OCI-LY3 (cell line): ENCODE data around the gene SNAPC5.

Experiments used
- H2AFZ ChIP-seq: fragments of 200-600, 300-600 bp; shearing (Covaris generic); 2 replicates; pipeline ENCODE4 v1.6.0; 2014; ENCODE audit warnings: antibody characterized with exemption, low read depth, low read length
- H3K27ac ChIP-seq: fragments of 200-600, 300-600 bp; sonication (generic); 2 replicates; pipeline ENCODE4 v1.5.1; 2014; ENCODE audit warnings: mild to moderate bottlenecking, low read length, moderate library complexity, mixed read lengths
- H3K27me3 ChIP-seq: fragments of 200-600, 300-600 bp; sonication (generic); 2 replicates; pipeline ENCODE4 v1.6.1; 2014; ENCODE audit warnings: low read depth, low read length, mixed read lengths
- H3K36me3 ChIP-seq: fragments of 200-600, 300-600 bp; sonication (generic); replicated peaks from 2 replicates; pipeline ENCODE3; 2014; ENCODE audit warnings: low read depth, low read length, mixed read lengths
- H3K4me1 ChIP-seq: fragments of 300-600, 200-600 bp; sonication (generic); 2 replicates; pipeline ENCODE4 v1.6.1; 2014; ENCODE audit warnings: low read length, mixed read lengths
- H3K4me2 ChIP-seq: fragments of 200-600, 300-600 bp; sonication (generic); 2 replicates; pipeline ENCODE4 v1.6.1; 2014; ENCODE audit warnings: low read length, mixed read lengths
- H3K4me3 ChIP-seq: fragments of 300-600, 200-600 bp; sonication (generic); 2 replicates; pipeline ENCODE4 v1.5.1; 2014; ENCODE audit warnings: antibody characterized with exemption, mild to moderate bottlenecking, low read length, moderate library complexity
- H3K79me2 ChIP-seq: fragments of 300-600, 200-600 bp; shearing (Covaris generic); 2 replicates; pipeline ENCODE4 v1.6.1; 2014; ENCODE audit warnings: mild to moderate bottlenecking, low read length, mixed read lengths
- H3K9ac ChIP-seq: fragments of 300-600, 200-600 bp; shearing (Covaris generic); 2 replicates; pipeline ENCODE4 v1.6.0; 2014; ENCODE audit warnings: mild to moderate bottlenecking, low read length, moderate library complexity
- H3K9me3 ChIP-seq: fragments of 200-600, 300-600 bp; shearing (Covaris generic); 2 replicates; pipeline ENCODE4 v1.6.1; 2014; ENCODE audit warnings: low read length, mixed read lengths; ENCODE audit not compliant: insufficient read depth
- H4K20me1 ChIP-seq: fragments of 200-600, 300-600 bp; sonication (generic); 2 replicates; pipeline ENCODE4 v1.6.1; 2016; ENCODE audit warnings: low read length, mixed read lengths; ENCODE audit not compliant: insufficient read depth
- EZH2phosphoT487 ChIP-seq: fragments of 200-600 bp; shearing (Covaris generic); IDR thresholded peaks from 2 replicates; pipeline ENCODE4 v1.6.1; 2018; ENCODE audit warnings: antibody characterized with exemption, mixed run types, low read depth
- TF ChIP-seq, protein P1 (sequence below): fragments of 200-600, 300-600 bp; sonication (generic); IDR thresholded peaks from 2 replicates; pipeline ENCODE4 v1.5.1; 2014; ENCODE audit warnings: antibody characterized with exemption, low read length, low read depth

The SNAPC5 gene

DNA sequence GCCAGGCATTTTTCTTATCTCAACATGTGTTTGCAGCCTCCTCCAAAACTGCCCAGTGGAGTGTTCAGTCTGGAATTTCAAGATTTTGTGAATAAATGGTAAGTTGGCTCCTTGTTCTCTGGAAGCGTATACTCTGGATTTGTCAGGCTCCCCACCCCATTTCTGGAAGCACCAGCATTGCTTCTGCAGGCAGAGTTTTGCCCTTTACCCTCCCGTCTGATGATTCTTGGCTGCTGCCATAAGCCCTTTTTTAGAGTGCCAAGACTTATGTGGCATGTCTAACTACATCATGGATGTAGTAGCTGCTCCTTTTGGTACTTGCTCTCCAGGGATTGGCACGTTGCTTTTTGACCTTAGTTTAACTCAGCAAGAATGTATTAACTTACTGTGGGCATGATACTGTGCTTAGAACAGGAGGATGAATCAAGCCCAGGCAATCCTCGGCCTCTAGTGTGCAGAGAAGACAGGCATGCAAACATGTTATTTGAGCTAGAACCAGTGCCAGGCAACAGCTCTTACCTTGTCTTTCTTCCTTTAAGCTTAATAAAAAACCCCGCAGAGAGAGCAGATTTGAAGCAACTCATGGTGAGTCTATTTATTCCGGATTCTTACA lies 8.3 kb downstream of the SNAPC5 start:
- H3K9ac ChIP-seq = no peak overlapping the region
- H3K4me1 ChIP-seq = no peaks in the 10 kb centered on the region
- no peaks in the 10 kb centered on the region for H3K9me3 ChIP-seq
- H3K4me2 ChIP-seq = no peak overlapping the region
- H3K36me3 ChIP-seq = peaks cover 50% of the 10 kb centered on the region
- no peaks in the 10 kb centered on the region for H3K79me2 ChIP-seq
- TF ChIP-seq, protein P1, sequence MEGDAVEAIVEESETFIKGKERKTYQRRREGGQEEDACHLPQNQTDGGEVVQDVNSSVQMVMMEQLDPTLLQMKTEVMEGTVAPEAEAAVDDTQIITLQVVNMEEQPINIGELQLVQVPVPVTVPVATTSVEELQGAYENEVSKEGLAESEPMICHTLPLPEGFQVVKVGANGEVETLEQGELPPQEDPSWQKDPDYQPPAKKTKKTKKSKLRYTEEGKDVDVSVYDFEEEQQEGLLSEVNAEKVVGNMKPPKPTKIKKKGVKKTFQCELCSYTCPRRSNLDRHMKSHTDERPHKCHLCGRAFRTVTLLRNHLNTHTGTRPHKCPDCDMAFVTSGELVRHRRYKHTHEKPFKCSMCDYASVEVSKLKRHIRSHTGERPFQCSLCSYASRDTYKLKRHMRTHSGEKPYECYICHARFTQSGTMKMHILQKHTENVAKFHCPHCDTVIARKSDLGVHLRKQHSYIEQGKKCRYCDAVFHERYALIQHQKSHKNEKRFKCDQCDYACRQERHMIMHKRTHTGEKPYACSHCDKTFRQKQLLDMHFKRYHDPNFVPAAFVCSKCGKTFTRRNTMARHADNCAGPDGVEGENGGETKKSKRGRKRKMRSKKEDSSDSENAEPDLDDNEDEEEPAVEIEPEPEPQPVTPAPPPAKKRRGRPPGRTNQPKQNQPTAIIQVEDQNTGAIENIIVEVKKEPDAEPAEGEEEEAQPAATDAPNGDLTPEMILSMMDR = no peak
- TF ChIP-seq EZH2phosphoT487 = no peak
- no peak overlapping the region for H2AFZ ChIP-seq
- no peak overlapping the region for H3K4me3 ChIP-seq
- H3K27ac ChIP-seq = no peak overlapping the region
- no peaks in the 10 kb centered on the region for H4K20me1 ChIP-seq
- H3K27me3 ChIP-seq = no peaks in the 10 kb centered on the region

DNA sequence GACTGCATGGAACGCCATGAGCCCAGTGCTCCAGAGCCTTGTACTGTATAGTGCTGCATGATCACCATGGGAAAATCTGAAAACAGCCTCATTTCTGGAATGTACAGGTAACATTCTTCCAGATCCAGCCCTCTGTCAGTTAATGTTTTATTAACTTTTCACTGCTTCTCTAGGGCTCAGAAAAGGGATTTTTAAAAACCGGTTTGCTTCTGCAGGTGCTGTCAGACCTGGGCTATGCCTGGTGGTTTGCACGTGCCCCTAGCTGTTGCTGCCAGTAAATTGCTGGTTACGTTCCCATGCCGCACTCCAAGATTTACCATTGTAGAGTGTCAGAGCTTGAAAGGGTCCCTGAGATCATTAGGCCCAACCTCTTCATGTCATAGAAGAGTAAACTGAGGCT lies 9.0 kb downstream of the SNAPC5 start:
- H3K27me3 ChIP-seq = no peaks in the 10 kb centered on the region
- no peak overlapping the region for H3K9ac ChIP-seq
- H3K4me1 ChIP-seq = no peaks in the 10 kb centered on the region
- H3K27ac ChIP-seq = no peak overlapping the region
- H3K4me2 ChIP-seq = no peak overlapping the region
- no peaks in the 10 kb centered on the region for H3K79me2 ChIP-seq
- no peak overlapping the region for H3K4me3 ChIP-seq
- 0 out of 2 replicates have a peak, but pooled peaks cover under 1% of the 10 kb centered on the region for H4K20me1 ChIP-seq
- no peaks in the 10 kb centered on the region for H3K9me3 ChIP-seq
- TF ChIP-seq, protein P1 = no peak
- no peak for TF ChIP-seq EZH2phosphoT487
- peaks cover 44% of the 10 kb centered on the region for H3K36me3 ChIP-seq
- no peak overlapping the region for H2AFZ ChIP-seq

DNA sequence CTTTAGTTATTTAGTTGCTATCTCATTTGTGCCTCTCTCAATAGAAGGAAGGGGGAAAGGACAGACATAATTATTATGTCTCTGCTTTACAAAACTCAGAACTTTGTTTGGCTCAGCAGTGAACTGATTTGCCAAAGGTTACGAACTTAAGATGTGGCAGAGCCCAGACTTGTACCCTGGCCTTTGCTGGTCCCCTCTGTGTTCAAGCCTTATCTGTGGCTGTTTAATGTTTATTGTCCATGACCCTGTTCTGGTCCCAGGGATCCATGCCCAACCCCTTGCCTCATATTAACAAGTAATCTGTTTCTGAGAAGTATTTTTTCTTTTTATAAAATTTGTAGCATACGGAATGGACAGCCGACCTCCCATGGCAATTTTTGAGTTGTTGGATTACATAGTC lies 10.7 kb downstream of the SNAPC5 start:
- H3K4me1 ChIP-seq = 0 out of 2 replicates have a peak, but pooled peaks cover 4% of the 10 kb centered on the region
- H3K4me2 ChIP-seq = no peak overlapping the region
- H3K9me3 ChIP-seq = no peaks in the 10 kb centered on the region
- no peak overlapping the region for H2AFZ ChIP-seq
- H3K4me3 ChIP-seq = no peak overlapping the region
- peaks cover 15% of the 10 kb centered on the region for H4K20me1 ChIP-seq
- H3K27me3 ChIP-seq = no peaks in the 10 kb centered on the region
- H3K36me3 ChIP-seq = peaks cover 46% of the 10 kb centered on the region
- TF ChIP-seq, protein P1 = no peak
- TF ChIP-seq EZH2phosphoT487 = no peak
- H3K79me2 ChIP-seq = no peaks in the 10 kb centered on the region; the same call in 1 of the 2 replicates
- H3K27ac ChIP-seq = no peak overlapping the region
- no peak overlapping the region for H3K9ac ChIP-seq

DNA sequence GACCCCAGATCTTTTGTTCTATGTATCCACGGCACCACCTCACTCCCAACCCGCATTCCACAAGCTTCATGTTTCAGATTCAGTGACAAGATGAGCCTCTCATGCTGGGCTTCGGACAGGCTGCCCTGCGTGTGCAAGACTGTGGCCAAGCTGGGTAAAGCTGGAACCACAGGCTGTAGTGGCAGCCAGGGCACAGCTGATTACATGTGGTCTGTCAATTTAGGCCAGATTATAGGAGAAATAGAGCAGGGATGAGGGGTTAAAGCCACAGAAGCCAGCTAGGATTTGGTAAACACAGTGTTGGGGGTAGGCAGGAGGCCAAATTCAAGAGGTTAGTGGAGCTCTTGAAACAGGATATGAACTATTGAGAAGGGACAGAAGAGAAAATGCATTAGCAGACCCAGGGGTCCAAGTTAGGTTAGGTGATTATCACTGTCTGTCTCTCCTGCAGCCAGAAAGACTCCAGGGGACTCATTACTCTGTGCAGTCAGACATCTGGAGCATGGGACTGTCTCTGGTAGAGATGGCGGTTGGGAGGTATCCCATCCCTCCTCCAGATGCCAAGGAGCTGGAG lies 12.9 kb downstream of the SNAPC5 start:
- Histone ChIP-seq H3K4me3 (no peak overlapping the region), H3K4me2 (no peak overlapping the region), H3K36me3 (peaks cover 49% of the 10 kb centered on the region), H3K27me3 (no peaks in the 10 kb centered on the region), H2AFZ (no peak overlapping the region), H3K27ac (no peak overlapping the region), H3K4me1 (0 out of 2 replicates have a peak, but pooled peaks cover 4% of the 10 kb centered on the region), H3K79me2 (no peaks in the 10 kb centered on the region; the same call in 1 of the 2 replicates), H3K9ac (no peak overlapping the region), H3K9me3 (no peaks in the 10 kb centered on the region), H4K20me1 (peaks cover 24% of the 10 kb centered on the region)
- TF ChIP-seq, protein P1 = no peak
- TF ChIP-seq EZH2phosphoT487 = no peak
